ENCODE results near the gene HOXD9. TPM values are rescaled to one million over a fixed set of nuclear protein-coding genes. Genes with fewer than 3 reads are reported as not detected.
A peak's percentile ranks its signal among the peaks of the same experiment; 100 is the strongest.

Gene HOXD9
- total and polyA plus RNA-seq, 8 donors, result 0.18 to 0.76 (median 0.49) TPM; not detected in 4

DNA sequence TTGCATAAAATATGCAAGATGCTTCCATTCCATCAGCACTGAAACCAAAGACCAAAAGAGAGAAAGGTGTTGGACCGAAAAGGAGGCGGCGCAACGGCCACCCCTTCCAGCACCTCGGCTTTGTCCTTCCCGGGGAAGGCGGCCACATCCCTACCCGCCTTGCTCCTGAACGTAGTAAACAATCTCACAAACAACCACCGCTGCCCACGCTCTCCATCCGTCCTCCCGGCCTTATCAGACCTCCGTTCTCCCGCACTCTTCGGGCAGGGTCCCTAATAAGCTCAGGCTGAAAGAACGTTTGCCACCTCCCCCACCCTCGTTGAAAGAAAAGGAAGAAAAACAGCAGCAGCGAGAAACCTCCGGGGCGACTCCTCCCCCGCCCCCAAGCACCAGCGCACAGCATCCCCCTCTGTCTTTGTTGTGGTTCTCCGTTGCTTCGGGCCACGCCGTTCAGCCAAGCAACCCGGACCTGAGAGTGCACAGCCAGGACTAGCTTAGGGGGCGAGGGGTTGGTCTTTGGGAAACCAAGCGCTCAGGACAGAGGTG lies 43.2 kb upstream of the HOXD9 start:
- Histone ChIP-seq H3K27ac (no peak overlapping the region), H3K27me3 (peaks cover 62 to 100% (median 99%) of the 10 kb centered on the region in 3 donors), H3K4me1 (peaks cover 0 to 45% (median 26%) of the 10 kb centered on the region in 4 donors), H3K4me3 (peak overlapping the region in 2 of 4 donors; percentile 33 to 34), H3K36me3 (no peaks in the 10 kb centered on the region), H3K9me3 (peaks cover 9 to 48% (median 30%) of the 10 kb centered on the region in 4 donors)
- DNase-seq, result no peak
- no peak for TF ChIP-seq EP300 (IDR thresholded peaks at IDR 0.05)
- TF ChIP-seq, protein P1, sequence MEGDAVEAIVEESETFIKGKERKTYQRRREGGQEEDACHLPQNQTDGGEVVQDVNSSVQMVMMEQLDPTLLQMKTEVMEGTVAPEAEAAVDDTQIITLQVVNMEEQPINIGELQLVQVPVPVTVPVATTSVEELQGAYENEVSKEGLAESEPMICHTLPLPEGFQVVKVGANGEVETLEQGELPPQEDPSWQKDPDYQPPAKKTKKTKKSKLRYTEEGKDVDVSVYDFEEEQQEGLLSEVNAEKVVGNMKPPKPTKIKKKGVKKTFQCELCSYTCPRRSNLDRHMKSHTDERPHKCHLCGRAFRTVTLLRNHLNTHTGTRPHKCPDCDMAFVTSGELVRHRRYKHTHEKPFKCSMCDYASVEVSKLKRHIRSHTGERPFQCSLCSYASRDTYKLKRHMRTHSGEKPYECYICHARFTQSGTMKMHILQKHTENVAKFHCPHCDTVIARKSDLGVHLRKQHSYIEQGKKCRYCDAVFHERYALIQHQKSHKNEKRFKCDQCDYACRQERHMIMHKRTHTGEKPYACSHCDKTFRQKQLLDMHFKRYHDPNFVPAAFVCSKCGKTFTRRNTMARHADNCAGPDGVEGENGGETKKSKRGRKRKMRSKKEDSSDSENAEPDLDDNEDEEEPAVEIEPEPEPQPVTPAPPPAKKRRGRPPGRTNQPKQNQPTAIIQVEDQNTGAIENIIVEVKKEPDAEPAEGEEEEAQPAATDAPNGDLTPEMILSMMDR (IDR thresholded peaks at IDR 0.05), result no peak
- TF ChIP-seq POLR2A (IDR thresholded peaks at IDR 0.05), result no peak
- no peak for TF ChIP-seq POLR2AphosphoS5 (IDR thresholded peaks at IDR 0.05)
- intact Hi-C loops (cut with DNase I; ENCODE audit: low total_unique reads), result no loop called here
- 5 to 9% (median 7%) methylated on average over 30 of the region's 30 CpGs for WGBS, 5 donors

DNA sequence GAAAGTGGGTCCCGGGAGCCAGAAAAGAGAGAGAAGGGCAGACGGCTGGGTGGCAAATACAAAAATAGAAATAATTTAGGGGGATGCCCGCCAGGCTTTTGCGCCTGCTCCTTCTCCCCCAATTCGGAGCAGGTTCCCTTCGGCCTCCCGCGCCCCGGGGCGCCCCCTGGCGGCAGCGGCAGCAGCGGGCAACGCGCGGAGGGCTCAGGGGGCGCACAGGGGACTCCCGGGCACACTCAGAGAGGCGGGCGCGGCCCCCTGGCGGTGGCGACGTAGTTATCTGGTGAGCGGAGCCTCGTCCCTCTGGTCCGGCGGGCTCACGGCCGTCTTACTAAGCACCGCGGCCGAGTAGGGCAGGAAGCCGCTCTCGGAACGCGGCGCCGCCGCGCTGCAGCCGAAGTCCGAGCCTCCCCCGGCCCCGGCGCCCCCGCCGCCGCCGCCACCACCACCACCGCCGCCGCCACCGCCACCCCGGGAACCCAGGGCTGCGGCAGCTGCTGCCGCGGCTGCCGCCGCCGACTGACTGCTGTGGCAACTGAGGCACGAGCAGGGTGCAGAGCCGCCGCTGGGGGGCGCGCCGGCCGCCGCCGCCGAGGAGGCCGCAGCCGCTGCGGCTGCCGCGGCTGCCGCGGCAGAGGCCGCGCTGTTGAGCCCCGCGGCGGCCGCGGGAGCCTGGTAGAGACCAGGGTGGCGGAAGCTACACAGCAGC lies 42.5 kb upstream of the HOXD9 start:
- 2 to 6% (median 5%) methylated on average over 35 to 77 of the region's 86 CpGs for whole genome bisulfite sequencing, 5 donors
- Histone ChIP-seq H3K9me3 (peaks cover 9 to 55% (median 30%) of the 10 kb centered on the region in 4 donors), H3K36me3 (no peaks in the 10 kb centered on the region), H3K4me3 (peak overlapping the region; percentile 13 to 34 (median 26)), H3K4me1 (peaks cover 0 to 51% (median 29%) of the 10 kb centered on the region in 4 donors), H3K27ac (no peak overlapping the region), H3K27me3 (peaks cover 68 to 100% (median 99%) of the 10 kb centered on the region in 3 donors)
- TF ChIP-seq POLR2A (IDR thresholded peaks at IDR 0.05), result no peak
- TF ChIP-seq POLR2AphosphoS5 (IDR thresholded peaks at IDR 0.05), result no peak
- TF ChIP-seq, protein P1 (IDR thresholded peaks at IDR 0.05), result peak in 3 of 7 experiments; percentile 13 to 29 (median 27)
- peak in 1 of 2 donors; percentile 65 for DNase-seq
- intact Hi-C loops (cut with DNase I; ENCODE audit: low total_unique reads), result no loop called here

DNA sequence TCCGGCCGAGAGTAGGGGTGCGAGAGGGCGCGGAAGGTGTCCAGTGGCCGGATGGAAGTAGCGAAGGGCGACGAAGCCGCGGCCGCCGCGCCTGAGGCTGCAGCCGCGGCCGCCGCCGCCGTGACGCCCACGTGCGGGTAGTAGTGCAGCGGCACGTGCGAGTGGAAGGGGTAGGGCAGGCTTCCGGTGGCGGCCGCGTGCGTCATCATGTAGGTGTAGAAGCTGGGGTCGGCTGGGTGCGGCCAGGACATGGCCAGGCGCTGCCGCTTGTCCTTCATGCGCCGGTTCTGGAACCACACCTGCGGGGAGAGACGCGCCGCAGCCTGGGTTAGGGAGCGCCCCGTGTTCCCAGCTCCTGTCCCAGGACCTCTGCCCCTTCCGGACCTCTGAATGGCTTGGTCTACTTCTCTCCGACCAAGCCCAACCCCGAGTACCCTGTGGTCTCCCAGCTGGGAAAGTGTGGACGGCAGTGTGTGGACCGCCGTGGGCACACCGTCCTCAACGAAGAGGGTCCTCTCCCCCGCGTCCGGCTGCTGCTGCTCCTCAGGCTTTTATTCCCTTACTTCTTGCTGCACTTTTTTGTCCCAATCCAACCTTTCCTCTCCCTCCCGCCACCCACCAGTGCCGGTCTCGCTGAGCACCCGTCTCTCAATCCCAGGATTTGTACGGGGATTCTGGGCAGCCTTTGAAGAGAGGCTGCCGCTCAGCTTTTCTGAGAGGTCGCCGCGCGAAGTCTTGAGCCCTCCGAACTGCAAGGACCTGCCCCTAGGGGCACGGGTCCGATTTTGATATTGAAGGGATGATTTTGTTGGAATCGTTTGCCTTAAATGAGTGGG lies 41.8 kb upstream of the HOXD9 start:
- intact Hi-C loops (cut with DNase I; ENCODE audit: low total_unique reads), result no loop called here
- H3K4me1 ChIP-seq, result peaks cover 0 to 59% (median 34%) of the 10 kb centered on the region in 4 donors
- H3K27ac ChIP-seq, result no peak overlapping the region
- peak in 1 of 2 donors; percentile 63 for DNase-seq
- peaks cover 74 to 100% (median 99%) of the 10 kb centered on the region in 3 donors for H3K27me3 ChIP-seq
- H3K36me3 ChIP-seq, result no peaks in the 10 kb centered on the region
- H3K4me3 ChIP-seq, result peak overlapping the region in 3 of 4 donors; percentile 13 to 34 (median 23)
- peaks cover 9 to 57% (median 31%) of the 10 kb centered on the region in 4 donors for H3K9me3 ChIP-seq
- 5 to 13% (median 10%) methylated on average over 38 to 68 of the region's 68 CpGs for WGBS, 5 donors
- TF ChIP-seq POLR2AphosphoS5 (IDR thresholded peaks at IDR 0.05) (no peak), POLR2A (IDR thresholded peaks at IDR 0.05) (no peak), EP300 (IDR thresholded peaks at IDR 0.05) (no peak)
- TF ChIP-seq, protein P1 (IDR thresholded peaks at IDR 0.05), result no peak

DNA sequence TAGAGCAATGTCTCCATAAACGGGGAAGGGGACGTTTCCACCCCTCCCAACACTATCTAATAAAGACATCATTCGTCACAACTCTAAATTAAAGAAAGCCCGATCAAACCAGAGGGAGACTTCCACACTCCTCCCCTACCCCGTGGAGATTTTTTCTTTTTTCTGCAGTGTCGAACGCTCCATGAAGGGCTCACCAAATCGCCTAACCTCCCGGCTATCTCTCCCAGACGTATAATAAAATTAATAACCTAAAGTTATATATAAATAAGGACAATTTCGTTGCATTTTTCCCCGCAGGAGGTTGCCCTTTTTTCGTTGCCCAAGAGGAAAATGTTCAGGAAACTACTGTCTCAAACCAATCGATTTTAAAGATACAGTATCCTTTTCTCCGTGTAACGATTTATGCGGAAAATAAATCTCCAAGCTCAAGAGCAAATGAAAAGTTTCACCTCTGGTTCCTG lies 41.1 kb upstream of the HOXD9 start:
- H3K36me3 ChIP-seq, result no peaks in the 10 kb centered on the region

More for the DNA sequence above, 41.1 kb upstream of the HOXD9 start:
- intact Hi-C loops (cut with DNase I; ENCODE audit: low total_unique reads), result no loop called here
- 7 to 15% (median 12%) methylated on average over 17 of the region's 17 CpGs for WGBS, 5 donors
- no peak overlapping the region for H3K4me3 ChIP-seq
- no peak for TF ChIP-seq EP300 (IDR thresholded peaks at IDR 0.05)
- no peak for TF ChIP-seq POLR2AphosphoS5 (IDR thresholded peaks at IDR 0.05)
- TF ChIP-seq, protein P1 (IDR thresholded peaks at IDR 0.05), result no peak
- TF ChIP-seq POLR2A (IDR thresholded peaks at IDR 0.05), result no peak
- H3K9me3 ChIP-seq, result peaks cover 9 to 57% (median 31%) of the 10 kb centered on the region in 4 donors
- H3K27ac ChIP-seq, result no peak overlapping the region
- H3K4me1 ChIP-seq, result peaks cover 0 to 66% (median 40%) of the 10 kb centered on the region in 4 donors
- DNase-seq, result peak in 1 of 2 donors; percentile 22
- H3K27me3 ChIP-seq, result peaks cover 74 to 100% (median 99%) of the 10 kb centered on the region in 3 donors

All from stomach (tissue), 9 donors.